K562 (cell line): ENCODE data around the gene FAM50A. TPM values are rescaled to one million over a fixed set of nuclear protein-coding genes. Genes with fewer than 3 reads are reported as not detected.

Source experiments
- BCL6 ChIP-seq: fragments of 250-450 bp; sonication (Bioruptor Pico); IDR thresholded peaks from 2 replicates; pipeline ENCODE4 v1.4.0; 2020
- MYBL2 ChIP-seq, 2 experiments: fragments of 450-650 bp in 1 of 2; sonication (generic) in 1 of 2; formaldehyde crosslinking in 1 of 2; IDR thresholded peaks; 2 replicates each; pipeline versions ENCODE4 v1.6.1 to v1.8.1; 2017 to 2022; ENCODE audit warnings: borderline replicate concordance in 1 of 2, inconsistent platforms in 1 of 2, low read depth in 1 of 2, mild to moderate bottlenecking in 1 of 2, missing genetic modification reagents in 1 of 2, moderate library complexity in 1 of 2
- ZNF445 ChIP-seq: fragments of 250-450 bp; sonication (Bioruptor Pico); IDR thresholded peaks from 2 replicates; pipeline ENCODE4 v1.4.0; 2020; ENCODE audit warnings: low read depth, mild to moderate bottlenecking, moderate library complexity
- polyA plus RNA-seq, 8 experiments: library from polyadenylated mRNA; depleted of rRNA in 4 of 8; stranded (reverse) in 5 of 8; unstranded in 3 of 8; fragments of >200 nt; fragmentation: Nextera tagmentation in 2 of 8; fragmentation: Illumina TruSeq in 1 of 8; extraction: Ambion mirVana in 2 of 8; extraction: Trizol in 1 of 8; gene quantifications; 2 replicates each; pipeline versions ENCODE4 v1.2.1 to v1.2.3, GENCODE V29; 2011 to 2014; ENCODE audit warnings: inconsistent platforms in 1 of 8, missing spikeins in 1 of 8
- total RNA-seq, 7 experiments: library from RNA; depleted of rRNA in 6 of 7; stranded (reverse); fragments of >200 nt in 6 of 7; fragmentation: Illumina TruSeq in 2 of 7; extraction: Trizol in 2 of 7; gene quantifications; 2 replicates each; pipeline versions ENCODE4 v1.2.1 to v1.2.3, GENCODE V29; 2011 to 2021; ENCODE audit warnings: low replicate concordance in 1 of 7
- TF ChIP-seq, protein P1 (sequence below), 2 experiments: fragments of 200-800 bp in 1 of 2; sonication (Bioruptor generic) in 1 of 2; sonication (generic) in 1 of 2; formaldehyde crosslinking in 1 of 2; IDR thresholded peaks in 1 of 2; conservative IDR thresholded peaks in 1 of 2; 2 replicates each; pipeline versions ENCODE4 v1.5.0 to v1.6.1; 2016 to 2020; ENCODE audit warnings: missing compliant biosample characterization in 1 of 2, missing genetic modification characterization in 1 of 2, missing genetic modification reagents in 1 of 2
- TF ChIP-seq, protein P2 (sequence below), 2 experiments: fragments of 450-650 bp in 1 of 2; sonication (generic) in 1 of 2; formaldehyde crosslinking; conservative IDR thresholded peaks; 2 replicates each; pipeline versions ENCODE4 v1.4.0 to v1.8.1; 2020 to 2022; ENCODE audit warnings: mild to moderate bottlenecking in 1 of 2, missing genetic modification reagents in 1 of 2
- TF ChIP-seq, protein P3 (sequence below): fragments of 450-650 bp; conservative IDR thresholded peaks from 2 replicates; pipeline ENCODE4 v1.6.1; 2016; ENCODE audit warnings: missing genetic modification characterization, low read depth, mild to moderate bottlenecking, control low read depth, missing compliant biosample characterization

Gene FAM50A
- total and polyA plus RNA-seq, 9 of the 15 experiments (the other 6 are each of a cell fraction or from before 2014, with no cell fraction given) = 4.4 to 114 (median 67.3) TPM

DNA sequence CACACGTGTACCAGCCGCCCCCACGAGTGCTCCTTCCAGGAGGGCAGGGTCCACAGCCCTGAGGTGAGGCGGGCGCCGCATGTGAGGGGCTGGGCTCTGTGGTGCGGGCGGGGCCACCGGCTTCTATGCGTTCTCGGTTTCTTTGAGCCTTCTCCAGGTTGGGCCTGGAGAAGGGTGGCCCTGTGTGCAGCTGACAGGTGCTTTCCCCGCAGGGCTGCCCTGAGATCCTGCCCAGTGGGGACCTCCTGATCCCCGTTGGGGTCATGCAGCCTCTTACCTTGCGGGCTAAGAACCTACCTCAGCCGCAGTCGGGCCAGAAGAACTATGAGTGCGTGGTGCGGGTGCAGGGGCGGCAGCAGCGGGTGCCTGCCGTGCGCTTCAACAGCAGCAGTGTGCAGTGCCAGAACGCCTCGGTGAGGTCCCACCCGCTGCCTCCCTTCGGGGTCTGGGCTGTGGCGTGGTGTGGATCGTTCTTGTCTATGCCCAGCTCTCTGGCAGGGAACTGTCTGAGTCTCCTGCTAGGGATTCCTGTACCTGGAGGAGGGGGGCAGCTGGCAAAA is 20.9 kb downstream of the FAM50A start (continued):
- TF ChIP-seq, protein P1, sequence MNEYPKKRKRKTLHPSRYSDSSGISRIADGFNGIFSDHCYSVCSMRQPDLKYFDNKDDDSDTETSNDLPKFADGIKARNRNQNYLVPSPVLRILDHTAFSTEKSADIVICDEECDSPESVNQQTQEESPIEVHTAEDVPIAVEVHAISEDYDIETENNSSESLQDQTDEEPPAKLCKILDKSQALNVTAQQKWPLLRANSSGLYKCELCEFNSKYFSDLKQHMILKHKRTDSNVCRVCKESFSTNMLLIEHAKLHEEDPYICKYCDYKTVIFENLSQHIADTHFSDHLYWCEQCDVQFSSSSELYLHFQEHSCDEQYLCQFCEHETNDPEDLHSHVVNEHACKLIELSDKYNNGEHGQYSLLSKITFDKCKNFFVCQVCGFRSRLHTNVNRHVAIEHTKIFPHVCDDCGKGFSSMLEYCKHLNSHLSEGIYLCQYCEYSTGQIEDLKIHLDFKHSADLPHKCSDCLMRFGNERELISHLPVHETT (CRISPR knock-in tag; conservative IDR thresholded peaks at IDR 0.05 in 1 of 2, IDR thresholded peaks at IDR 0.05 in 1 of 2) = no peak
- TF ChIP-seq ZNF445 (no peak), MYBL2 (IDR thresholded peaks at IDR 0.05; ENCODE audit: low read depth) (no peak), MYBL2 (CRISPR knock-in tag; IDR thresholded peaks at IDR 0.05; ENCODE audit: borderline replicate concordance) (no peak), BCL6 (no peak)
- TF ChIP-seq, protein P2, sequence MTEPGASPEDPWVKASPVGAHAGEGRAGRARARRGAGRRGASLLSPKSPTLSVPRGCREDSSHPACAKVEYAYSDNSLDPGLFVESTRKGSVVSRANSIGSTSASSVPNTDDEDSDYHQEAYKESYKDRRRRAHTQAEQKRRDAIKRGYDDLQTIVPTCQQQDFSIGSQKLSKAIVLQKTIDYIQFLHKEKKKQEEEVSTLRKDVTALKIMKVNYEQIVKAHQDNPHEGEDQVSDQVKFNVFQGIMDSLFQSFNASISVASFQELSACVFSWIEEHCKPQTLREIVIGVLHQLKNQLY (CRISPR knock-in tag; conservative IDR thresholded peaks at IDR 0.05) = no peak
- TF ChIP-seq, protein P3, sequence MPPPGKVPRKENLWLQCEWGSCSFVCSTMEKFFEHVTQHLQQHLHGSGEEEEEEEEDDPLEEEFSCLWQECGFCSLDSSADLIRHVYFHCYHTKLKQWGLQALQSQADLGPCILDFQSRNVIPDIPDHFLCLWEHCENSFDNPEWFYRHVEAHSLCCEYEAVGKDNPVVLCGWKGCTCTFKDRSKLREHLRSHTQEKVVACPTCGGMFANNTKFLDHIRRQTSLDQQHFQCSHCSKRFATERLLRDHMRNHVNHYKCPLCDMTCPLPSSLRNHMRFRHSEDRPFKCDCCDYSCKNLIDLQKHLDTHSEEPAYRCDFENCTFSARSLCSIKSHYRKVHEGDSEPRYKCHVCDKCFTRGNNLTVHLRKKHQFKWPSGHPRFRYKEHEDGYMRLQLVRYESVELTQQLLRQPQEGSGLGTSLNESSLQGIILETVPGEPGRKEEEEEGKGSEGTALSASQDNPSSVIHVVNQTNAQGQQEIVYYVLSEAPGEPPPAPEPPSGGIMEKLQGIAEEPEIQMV = no peak
- TF ChIP-seq, all 486 proteins: peak for 0
